H1 (cell line): ENCODE measurements around the gene PTGDS. TPM values are rescaled to one million over a fixed set of nuclear protein-coding genes. Genes with fewer than 3 reads are reported as not detected.

ENCODE experiments used
- CTCF ChIA-PET: fragments of 300-600 bp; sonication (Branson Sonifier 250); formaldehyde crosslinking; loops from one replicate; lab custom pipeline; 2021; ENCODE audit not compliant: partially characterized antibody; lab: Charles Lee
- POLR2A ChIA-PET: fragments of 300-600 bp; sonication (Branson Sonifier 250); formaldehyde crosslinking; loops from one replicate; lab custom pipeline; 2021; ENCODE audit warnings: inconsistent platforms; ENCODE audit not compliant: partially characterized antibody; lab: Charles Lee
- DNase-seq, 2 experiments: peaks; one replicate each; pipeline versions ENCODE4 v3.0.0 to v3.0.0-alpha.2; 2010 to 2022; ENCODE audit warnings: low spot score in 2 of 2, low read depth in 1 of 2, mixed read lengths in 1 of 2
- FAIRE-seq: peaks from 2 replicates; lab custom pipeline; 2011; peaks lifted over from hg19 to GRCh38; lab: Jason Lieb, UNC
- H2AFZ ChIP-seq: 2 replicates; pipeline ENCODE4 v1.8.1; 2012; ENCODE audit warnings: low read length, inconsistent platforms
- H2AK5ac ChIP-seq: 2 replicates; pipeline ENCODE4 v1.6.1; 2013; ENCODE audit warnings: low read depth, low read length
- H2BK120ac ChIP-seq: replicated peaks from 2 replicates; pipeline ENCODE3; 2013; ENCODE audit warnings: low read depth, low read length, inconsistent platforms
- H2BK12ac ChIP-seq: 2 replicates; pipeline ENCODE4 v1.6.1; 2013; ENCODE audit warnings: low read depth, low read length
- H2BK15ac ChIP-seq: 2 replicates; pipeline ENCODE4 v1.6.1; 2013; ENCODE audit warnings: low read length
- H2BK20ac ChIP-seq: 2 replicates; pipeline ENCODE4 v1.6.1; 2013; ENCODE audit warnings: low read length
- H2BK5ac ChIP-seq: 2 replicates; pipeline ENCODE4 v1.6.1; 2013; ENCODE audit warnings: low read depth, low read length
- H3K14ac ChIP-seq: 2 replicates; pipeline ENCODE4 v1.6.1; 2013; ENCODE audit warnings: inconsistent platforms; ENCODE audit not compliant: insufficient read length
- H3K18ac ChIP-seq: 2 replicates; pipeline ENCODE4 v1.6.1; 2013; ENCODE audit warnings: low read length; ENCODE audit errors: extremely low read depth
- H3K23ac ChIP-seq: 2 replicates; pipeline ENCODE4 v1.6.1; 2013; ENCODE audit warnings: inconsistent platforms; ENCODE audit not compliant: insufficient read length
- H3K23me2 ChIP-seq: 2 replicates; pipeline ENCODE4 v1.6.1; 2013; ENCODE audit warnings: low read depth, low read length
- H3K27ac ChIP-seq: 2 replicates; pipeline ENCODE4 v1.6.1; 2011; ENCODE audit warnings: low read depth, low read length, inconsistent platforms
- H3K27me3 ChIP-seq, 4 experiments: replicated peaks in 1 of 4; 1 replicate in 1 of 4; 2 replicates in 3 of 4; pipeline versions ENCODE4 v1.6.1 to v1.8.1; 2011 to 2013; ENCODE audit warnings: low read length in 3 of 4, mild to moderate bottlenecking in 3 of 4, inconsistent platforms in 2 of 4, mixed read lengths in 2 of 4, moderate library complexity in 1 of 4; ENCODE audit not compliant: control insufficient read depth in 3 of 4, insufficient read depth in 3 of 4; ENCODE audit errors: extremely low read depth in 1 of 4
- H3K36me3 ChIP-seq, 4 experiments: 2 replicates each; pipeline versions ENCODE4 v1.6.1 to v1.8.1; 2011 to 2013; ENCODE audit warnings: mild to moderate bottlenecking in 4 of 4, low read length in 3 of 4, moderate library complexity in 2 of 4, control low read depth in 1 of 4, inconsistent platforms in 1 of 4; ENCODE audit not compliant: insufficient read depth in 4 of 4, control insufficient read depth in 2 of 4
- H3K4ac ChIP-seq: replicated peaks from 2 replicates; pipeline ENCODE3; 2013; ENCODE audit warnings: low read length, low read depth, mixed read lengths, inconsistent platforms; ENCODE audit not compliant: insufficient read length
- H3K4me1 ChIP-seq, 4 experiments: replicated peaks in 1 of 4; 1 replicate in 1 of 4; 2 replicates in 3 of 4; pipeline versions ENCODE4 v1.6.1 to v1.8.1; 2011 to 2013; ENCODE audit warnings: low read length in 3 of 4, inconsistent platforms in 2 of 4, mixed read lengths in 1 of 4; ENCODE audit not compliant: insufficient read depth in 4 of 4, control insufficient read depth in 3 of 4
- H3K4me2 ChIP-seq, 2 experiments: 2 replicates each; pipeline versions ENCODE4 v1.6.1 to v1.8.1; 2011 to 2013; ENCODE audit warnings: low read depth in 2 of 2, low read length in 2 of 2, control low read depth in 1 of 2, inconsistent platforms in 1 of 2, mild to moderate bottlenecking in 1 of 2; ENCODE audit not compliant: insufficient read depth in 1 of 2
- H3K4me3 ChIP-seq, 4 experiments: fragments of 200-600, 300-600 bp in 1 of 4; sonication (generic), shearing (Covaris generic), sonication (Bioruptor Twin) in 1 of 4; 2 replicates each; pipeline versions ENCODE4 v1.5.1 to v1.8.1; 2011 to 2016; ENCODE audit warnings: low read length in 4 of 4, low read depth in 3 of 4, control low read depth in 2 of 4, inconsistent platforms in 2 of 4, mild to moderate bottlenecking in 2 of 4, mixed read lengths in 1 of 4, moderate library complexity in 1 of 4; ENCODE audit not compliant: insufficient read depth in 2 of 4; ENCODE audit errors: extremely low read depth in 1 of 4
- H3K56ac ChIP-seq: replicated peaks from 2 replicates; pipeline ENCODE3; 2013; ENCODE audit warnings: low read depth, mild to moderate bottlenecking, mixed read lengths, low read length, inconsistent platforms; ENCODE audit not compliant: insufficient read length
- H3K79me1 ChIP-seq: 2 replicates; pipeline ENCODE4 v1.6.1; 2013; ENCODE audit warnings: low read depth, low read length, control low read depth
- H3K79me2 ChIP-seq, 2 experiments: 2 replicates each; pipeline versions ENCODE4 v1.6.1 to v1.8.1; 2012 to 2013; ENCODE audit warnings: low read length in 2 of 2, mild to moderate bottlenecking in 2 of 2, inconsistent platforms in 1 of 2; ENCODE audit not compliant: insufficient read depth in 2 of 2, control insufficient read depth in 1 of 2
- H3K9ac ChIP-seq, 4 experiments: replicated peaks in 1 of 4; 1 replicate in 1 of 4; 2 replicates in 3 of 4; pipeline versions ENCODE4 v1.6.1 to v1.8.1; 2011 to 2013; ENCODE audit warnings: low read depth in 3 of 4, low read length in 3 of 4, control low read depth in 2 of 4, mild to moderate bottlenecking in 2 of 4, moderate library complexity in 2 of 4, inconsistent platforms in 1 of 4; ENCODE audit errors: extremely low read depth in 1 of 4
- H3K9me3 ChIP-seq, 2 experiments: 2 replicates each; pipeline versions ENCODE4 v1.6.1 to v1.8.1; 2012 to 2013; ENCODE audit warnings: mild to moderate bottlenecking in 2 of 2, moderate library complexity in 2 of 2, control low read depth in 1 of 2, inconsistent platforms in 1 of 2, low read depth in 1 of 2, low read length in 1 of 2, mixed read lengths in 1 of 2; ENCODE audit not compliant: insufficient read depth in 2 of 2
- H4K20me1 ChIP-seq, 2 experiments: replicated peaks in 1 of 2; 2 replicates each; pipeline versions ENCODE3 to v1.8.1; 2011 to 2013; ENCODE audit warnings: inconsistent platforms in 2 of 2, low read length in 2 of 2, mild to moderate bottlenecking in 1 of 2; ENCODE audit not compliant: insufficient read depth in 2 of 2, control insufficient read depth in 1 of 2
- H4K5ac ChIP-seq: 2 replicates; pipeline ENCODE4 v1.6.1; 2013; ENCODE audit warnings: low read length, low read depth, mixed read lengths, inconsistent platforms; ENCODE audit not compliant: insufficient read length
- H4K8ac ChIP-seq: 2 replicates; pipeline ENCODE4 v1.8.0; 2013; ENCODE audit warnings: mild to moderate bottlenecking, moderate library complexity, low read length, inconsistent platforms; ENCODE audit not compliant: insufficient read depth; ENCODE audit errors: extremely low read depth
- H4K91ac ChIP-seq: replicated peaks from 2 replicates; pipeline ENCODE3; 2013; ENCODE audit warnings: low read length, mixed read lengths, inconsistent platforms; ENCODE audit not compliant: insufficient read length
- GABPA ChIP-seq: IDR thresholded peaks from 2 replicates; pipeline ENCODE4 v1.6.1; 2011; ENCODE audit warnings: mild to moderate bottlenecking, low read length, moderate library complexity, borderline replicate concordance; ENCODE audit not compliant: insufficient read depth
- SIN3A ChIP-seq, 2 experiments: IDR thresholded peaks in 1 of 2; conservative IDR thresholded peaks in 1 of 2; 2 replicates each; pipeline ENCODE4 v1.6.1; 2011 to 2012; ENCODE audit warnings: low read length in 2 of 2, improper control_type of control experiment in 1 of 2, low read depth in 1 of 2, mild to moderate bottlenecking in 1 of 2
- whole genome bisulfite sequencing, 2 experiments: shearing (Covaris generic) in 1 of 2; methylation state at CpG; one replicate each; pipeline versions ENCODE4 v1.1.6 to v1.1.7; 2013 to 2015; ENCODE audit warnings: low lambda C conversion rate in 2 of 2, mixed read lengths in 2 of 2, inconsistent platforms in 1 of 2, low coverage in 1 of 2, missing lambda C conversion rate in 1 of 2; ENCODE audit not compliant: insufficient replicate concordance in 2 of 2, insufficient coverage in 1 of 2, insufficient read length in 1 of 2; ENCODE audit errors: extremely low coverage in 1 of 2, missing lambda C conversion rate in 1 of 2; 5-methylcytosine and 5-hydroxymethylcytosine counted together
- polyA plus RNA-seq, 7 experiments: library from polyadenylated mRNA; depleted of rRNA in 3 of 7; stranded (reverse) in 5 of 7; unstranded in 2 of 7; fragments of >200 nt in 5 of 7; fragments of 200-250 nt in 2 of 7; gene quantifications; 1 replicate in 5 of 7; 2 replicates in 1 of 7; 4 replicates in 1 of 7; pipeline versions ENCODE4 v1.2.1 to v1.2.3, GENCODE V29; 2011 to 2013; ENCODE audit warnings: missing spikeins in 2 of 7, mixed read lengths in 2 of 7
- total RNA-seq: library from RNA; stranded (reverse); fragmentation: NEBNext Ultra II Directional; extraction: Animal tissue kit (Norgen Biotek cat#: 25700); gene quantifications from 2 replicates; pipeline ENCODE4 v1.2.1, GENCODE V29; 2021
- TF ChIP-seq, protein P1 (sequence below): IDR thresholded peaks from 2 replicates; pipeline ENCODE4 v1.6.1; 2012; ENCODE audit warnings: inconsistent platforms

Gene PTGDS
- total and polyA plus RNA-seq, 2 of the 8 experiments (the other 6 are each of a cell fraction or from before 2014, with no cell fraction given), result 1.7 to 2.3 TPM

DNA sequence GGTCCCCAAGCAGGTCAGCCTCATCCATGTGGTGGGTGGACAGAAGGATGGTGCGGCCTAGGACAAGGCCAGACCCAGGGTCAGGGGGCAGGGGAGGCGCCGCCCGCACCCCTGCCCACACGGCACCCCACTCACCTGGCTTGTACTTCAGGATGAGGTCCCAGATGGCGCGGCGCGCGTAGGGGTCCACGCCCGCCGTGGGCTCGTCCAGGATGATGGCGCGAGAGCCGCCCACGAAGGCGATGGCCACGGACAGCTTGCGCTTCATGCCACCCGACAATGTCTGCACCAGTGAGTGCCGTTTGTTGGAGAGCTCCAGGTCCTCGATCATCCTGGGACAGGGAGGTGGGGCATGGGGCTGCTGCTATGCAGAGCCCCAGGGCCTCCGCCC, 38.2 kb downstream of the PTGDS start:
- DNase-seq, result no peak
- TF ChIP-seq, protein P1, sequence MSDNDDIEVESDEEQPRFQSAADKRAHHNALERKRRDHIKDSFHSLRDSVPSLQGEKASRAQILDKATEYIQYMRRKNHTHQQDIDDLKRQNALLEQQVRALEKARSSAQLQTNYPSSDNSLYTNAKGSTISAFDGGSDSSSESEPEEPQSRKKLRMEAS, result no peak
- no peak for TF ChIP-seq GABPA
- no peak for TF ChIP-seq SIN3A (conservative IDR thresholded peaks at IDR 0.05 in 1 of 2, IDR thresholded peaks at IDR 0.05 in 1 of 2; ENCODE audit: low read depth in 1 of 2, low read length in 2 of 2)
- POLR2A ChIA-PET, result no interaction called here

More for the DNA sequence above, 38.2 kb downstream of the PTGDS start:
- Histone ChIP-seq H2AK5ac (no peak overlapping the region), H2BK15ac (no peak overlapping the region), H4K5ac (no peak overlapping the region), H3K23me2 (no peaks in the 10 kb centered on the region; the same call in 1 of the 2 replicates), H3K9ac (no peak overlapping the region), H3K4me3 (no peak overlapping the region), H4K8ac (no peak overlapping the region), H2BK12ac (no peak overlapping the region), H3K27ac (no peak overlapping the region), H4K91ac (no peak overlapping the region), H3K9me3 (peaks cover 0 to 27% of the 10 kb centered on the region in 2 experiments; a peak in 2 of 4 replicates), H3K79me1 (no peaks in the 10 kb centered on the region), H3K18ac (no peak overlapping the region), H3K23ac (no peak overlapping the region), H4K20me1 (no peaks in the 10 kb centered on the region), H3K36me3 (peaks cover 0 to 13% (median 0%) of the 10 kb centered on the region in 4 experiments; a peak in 1 of 8 replicates), H2AFZ (no peak overlapping the region), H3K56ac (no peak overlapping the region), H3K14ac (no peak overlapping the region), H3K79me2 (no peaks in the 10 kb centered on the region), H2BK120ac (no peak overlapping the region), H2BK5ac (no peak overlapping the region), H2BK20ac (no peak overlapping the region), H3K4me2 (no peak overlapping the region), H3K4me1 (peaks cover 0 to 7% (median under 1%) of the 10 kb centered on the region in 4 experiments; a peak in 2 of 7 replicates), H3K27me3 (no peaks in the 10 kb centered on the region; a peak in 1 of 7 replicates), H3K4ac (no peak overlapping the region)
- FAIRE-seq, result no peak
- WGBS, 2 experiments, result 98% methylated on average over 21 of the region's 25 CpGs; no CpG with 5 or more reads in 1 of the 2 experiments
- CTCF ChIA-PET, result interaction anchor here (1.0 to 2.8 kb wide), 7 partner anchors 11 to 68 kb away, joined by 3 to 11 read pairs (median 5); no protein-coding TSS in a partner anchor
